Sigmoid colon (tissue), 7 donors: ENCODE data around the gene FMNL2. TPM values are rescaled to one million over a fixed set of nuclear protein-coding genes. Genes with fewer than 3 reads are reported as not detected.
A peak's percentile ranks its signal among the peaks of the same experiment; 100 is the strongest.

ENCODE experiments used
- DNase-seq: peaks from one replicate; pipeline ENCODE4 v3.0.0-alpha.2; 2019
- H3K27ac ChIP-seq, 4 donors: fragments of 200-600 bp; sonication (generic); one replicate each; pipeline ENCODE4 v1.5.1; 2016 to 2019; ENCODE audit warnings: mild to moderate bottlenecking in 1 of 4
- H3K27me3 ChIP-seq, 3 donors: fragments of 200-600 bp; sonication (generic); one replicate each; pipeline ENCODE4 v1.5.1; 2019; ENCODE audit warnings: mild to moderate bottlenecking in 1 of 3
- H3K36me3 ChIP-seq, 4 donors: fragments of 200-600 bp; sonication (generic); one replicate each; pipeline ENCODE4 v1.5.1; 2016 to 2019
- H3K4me1 ChIP-seq, 4 donors: fragments of 200-600 bp; sonication (generic); one replicate each; pipeline ENCODE4 v1.5.1; 2017 to 2019
- H3K4me3 ChIP-seq, 4 donors: fragments of 200-600 bp; sonication (generic); one replicate each; pipeline ENCODE4 v1.5.1; 2017 to 2019; ENCODE audit warnings: mild to moderate bottlenecking in 2 of 4, moderate library complexity in 1 of 4
- H3K9me3 ChIP-seq, 4 donors: fragments of 200-600 bp in 3 of 4; sonication (generic) in 3 of 4; one replicate each; pipeline versions ENCODE4 v1.5.1 to v1.6.1; 2013 to 2019
- EP300 ChIP-seq, 4 donors: sonication (generic); formaldehyde crosslinking; IDR thresholded peaks; one replicate each; pipeline ENCODE4 v1.6.1; 2017; ENCODE audit warnings: antibody characterized with exemption in 4 of 4
- POLR2A ChIP-seq, 2 donors: fragments of 450-650 bp; IDR thresholded peaks; one replicate each; pipeline ENCODE4 v1.6.1; 2016; ENCODE audit warnings: antibody characterized with exemption in 2 of 2, mild to moderate bottlenecking in 2 of 2, moderate library complexity in 2 of 2
- POLR2AphosphoS5 ChIP-seq, 4 donors: sonication (generic); formaldehyde crosslinking; IDR thresholded peaks; one replicate each; pipeline ENCODE4 v1.6.1; 2017; ENCODE audit warnings: antibody characterized with exemption in 4 of 4
- WGBS, 2 donors: extraction: QIAGEN DNeasy Blood & Tissue Kit; methylation state at CpG; one replicate each; pipeline ENCODE4 v1.1.7; 2013; 5-methylcytosine and 5-hydroxymethylcytosine counted together
- intact Hi-C: fragments of 100-400 bp; cut with DNase I; formaldehyde crosslinking; loops from one replicate; pipeline ENCODE4 v1.15.1; 2023
- polyA plus RNA-seq, 3 donors: library from polyadenylated mRNA; stranded (reverse); fragments of 200-250 nt; gene quantifications; one replicate each; pipeline ENCODE4 v1.2.3, GENCODE V29; 2013
- total RNA-seq, 4 donors: library from RNA; depleted of rRNA; stranded (reverse); fragments of >200 nt; gene quantifications; one replicate each; pipeline ENCODE4 v1.1.0, GENCODE V29; 2016
- TF ChIP-seq, protein P1 (sequence below), 4 experiments: fragments of 450-650 bp in 3 of 4; fragments of 200-600 bp in 1 of 4; IDR thresholded peaks; one replicate each; pipeline ENCODE4 v1.5.1; 2016 to 2019; ENCODE audit warnings: antibody characterized with exemption in 4 of 4, mild to moderate bottlenecking in 3 of 4, moderate library complexity in 2 of 4
- donor health status: healthy with polysubstance abuse.
- donor health status: Bipolar disorder and iron deficiency.
- donor health status: healthy.

FMNL2 gene
- total and polyA plus RNA-seq, 7 donors, result 9.4 to 30.5 (median 17.8) TPM

DNA sequence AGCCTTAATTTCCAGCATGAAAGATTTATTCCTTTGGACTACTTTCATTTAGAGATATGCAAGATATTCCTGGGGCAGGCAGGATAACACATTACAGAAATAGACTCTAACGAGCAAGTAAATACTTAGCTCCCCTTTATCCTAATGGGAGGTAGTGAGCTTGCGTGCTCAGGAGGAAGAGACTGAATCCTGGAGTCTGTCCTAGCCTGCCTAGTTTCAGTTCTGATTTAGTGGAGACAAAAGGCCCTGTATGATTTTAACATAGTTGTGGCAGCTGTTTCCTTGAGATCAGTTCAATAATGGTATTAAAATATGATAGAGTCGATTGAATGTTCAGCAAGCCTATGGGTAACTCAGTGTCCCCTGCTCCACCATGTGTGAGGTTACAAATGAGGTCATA is 109.5 kb downstream of the FMNL2 start:
- H3K36me3 ChIP-seq, result no peaks in the 10 kb centered on the region
- H3K27me3 ChIP-seq, result no peaks in the 10 kb centered on the region
- peak overlapping the region in 2 of 4 donors; percentile 47 to 49 for H3K27ac ChIP-seq
- peaks cover 0 to 40% (median 34%) of the 10 kb centered on the region in 4 donors for H3K4me1 ChIP-seq
- intact Hi-C loops, result no loop called here
- DNase-seq, result no peak
- no peaks in the 10 kb centered on the region for H3K9me3 ChIP-seq
- WGBS, 2 donors, result 82 to 86% methylated on average over 3 of the region's 3 CpGs
- no peak overlapping the region for H3K4me3 ChIP-seq
- TF ChIP-seq POLR2AphosphoS5 (IDR thresholded peaks at IDR 0.05) (no peak), POLR2A (IDR thresholded peaks at IDR 0.05) (no peak), EP300 (IDR thresholded peaks at IDR 0.05) (no peak)
- TF ChIP-seq, protein P1, sequence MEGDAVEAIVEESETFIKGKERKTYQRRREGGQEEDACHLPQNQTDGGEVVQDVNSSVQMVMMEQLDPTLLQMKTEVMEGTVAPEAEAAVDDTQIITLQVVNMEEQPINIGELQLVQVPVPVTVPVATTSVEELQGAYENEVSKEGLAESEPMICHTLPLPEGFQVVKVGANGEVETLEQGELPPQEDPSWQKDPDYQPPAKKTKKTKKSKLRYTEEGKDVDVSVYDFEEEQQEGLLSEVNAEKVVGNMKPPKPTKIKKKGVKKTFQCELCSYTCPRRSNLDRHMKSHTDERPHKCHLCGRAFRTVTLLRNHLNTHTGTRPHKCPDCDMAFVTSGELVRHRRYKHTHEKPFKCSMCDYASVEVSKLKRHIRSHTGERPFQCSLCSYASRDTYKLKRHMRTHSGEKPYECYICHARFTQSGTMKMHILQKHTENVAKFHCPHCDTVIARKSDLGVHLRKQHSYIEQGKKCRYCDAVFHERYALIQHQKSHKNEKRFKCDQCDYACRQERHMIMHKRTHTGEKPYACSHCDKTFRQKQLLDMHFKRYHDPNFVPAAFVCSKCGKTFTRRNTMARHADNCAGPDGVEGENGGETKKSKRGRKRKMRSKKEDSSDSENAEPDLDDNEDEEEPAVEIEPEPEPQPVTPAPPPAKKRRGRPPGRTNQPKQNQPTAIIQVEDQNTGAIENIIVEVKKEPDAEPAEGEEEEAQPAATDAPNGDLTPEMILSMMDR (IDR thresholded peaks at IDR 0.05), result no peak

DNA sequence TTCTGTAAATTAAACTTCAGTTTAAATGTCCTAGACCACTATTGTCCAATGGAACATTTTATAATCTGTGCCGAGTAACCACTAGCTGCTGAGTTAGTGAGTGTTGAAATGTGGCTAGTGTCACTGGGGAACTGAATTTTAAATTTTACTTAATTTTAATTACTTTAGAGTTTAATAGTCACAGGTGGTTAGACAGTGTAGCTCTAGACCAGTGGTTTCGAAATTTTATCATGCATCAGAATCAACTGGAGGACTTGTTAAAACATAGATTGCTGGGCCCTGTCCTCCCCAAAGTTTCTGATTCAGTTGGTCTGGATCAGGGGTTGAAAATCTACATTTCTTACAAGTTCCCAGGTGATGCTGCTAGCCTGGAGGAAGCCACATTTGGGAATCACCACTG is 110.4 kb downstream of the FMNL2 start:
- TF ChIP-seq EP300 (IDR thresholded peaks at IDR 0.05) (no peak), POLR2A (IDR thresholded peaks at IDR 0.05) (no peak), POLR2AphosphoS5 (IDR thresholded peaks at IDR 0.05) (no peak)
- TF ChIP-seq, protein P1 (IDR thresholded peaks at IDR 0.05), result no peak
- no peak for DNase-seq
- H3K4me1 ChIP-seq, result peaks cover 0 to 39% (median 33%) of the 10 kb centered on the region in 4 donors
- intact Hi-C loops, result no loop called here
- H3K9me3 ChIP-seq, result no peaks in the 10 kb centered on the region
- H3K4me3 ChIP-seq, result no peak overlapping the region
- H3K27ac ChIP-seq, result peak overlapping the region in 3 of 4 donors; percentile 39 to 49 (median 47)
- no peaks in the 10 kb centered on the region for H3K27me3 ChIP-seq
- H3K36me3 ChIP-seq, result no peaks in the 10 kb centered on the region
- WGBS, 2 donors, result 48 to 80% methylated on average over 2 of the region's 2 CpGs

DNA sequence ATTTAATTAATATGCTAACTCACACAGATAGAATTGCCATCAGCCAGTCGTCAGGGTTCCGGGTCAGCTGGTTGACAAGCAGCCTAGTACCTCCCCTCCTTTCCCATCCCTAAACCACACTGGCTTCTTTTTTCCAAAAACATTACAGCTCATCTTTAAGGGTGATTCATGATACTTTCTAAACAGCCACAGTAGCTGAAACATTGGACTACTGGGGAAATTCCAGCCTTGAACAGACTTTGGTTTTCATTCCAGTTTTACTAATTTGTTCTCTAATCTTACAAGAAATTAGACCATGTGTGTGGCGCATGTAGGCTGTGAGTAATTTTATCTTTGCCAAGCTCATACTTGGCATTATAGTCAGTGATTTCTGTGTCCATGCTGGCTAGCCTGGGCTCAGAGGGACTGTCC is 110.8 kb downstream of the FMNL2 start:
- peaks cover 0 to 39% (median 33%) of the 10 kb centered on the region in 4 donors for H3K4me1 ChIP-seq
- intact Hi-C loops, result no loop called here
- no peak for DNase-seq
- no peaks in the 10 kb centered on the region for H3K27me3 ChIP-seq
- no peak overlapping the region for H3K4me3 ChIP-seq
- no peaks in the 10 kb centered on the region for H3K36me3 ChIP-seq
- TF ChIP-seq POLR2AphosphoS5 (IDR thresholded peaks at IDR 0.05), result no peak
- no peak for TF ChIP-seq EP300 (IDR thresholded peaks at IDR 0.05)
- TF ChIP-seq, protein P1 (IDR thresholded peaks at IDR 0.05), result no peak
- TF ChIP-seq POLR2A (IDR thresholded peaks at IDR 0.05), result no peak
- peak overlapping the region in 3 of 4 donors; percentile 39 to 49 (median 47) for H3K27ac ChIP-seq
- 70 to 72% methylated on average over 3 of the region's 3 CpGs for WGBS, 2 donors
- H3K9me3 ChIP-seq, result no peaks in the 10 kb centered on the region

DNA sequence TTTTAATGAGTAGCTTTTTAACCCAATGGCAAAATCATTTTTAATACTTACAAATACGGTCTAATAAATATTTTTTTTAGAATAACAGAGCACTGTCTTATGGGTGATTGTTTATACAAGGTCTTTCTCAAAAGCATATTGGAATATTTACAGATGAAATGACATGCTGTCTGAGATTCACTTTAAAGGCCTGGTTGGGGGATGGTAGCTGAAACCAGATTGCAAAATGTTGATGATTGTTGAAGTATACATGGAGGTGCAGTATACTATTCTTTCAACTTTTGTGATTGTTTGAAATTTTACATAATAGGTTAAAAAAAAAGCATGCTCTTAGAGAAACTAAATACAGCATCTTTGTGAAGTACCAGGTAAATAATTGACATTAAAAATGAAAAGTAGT is 111.2 kb downstream of the FMNL2 start:
- H3K27me3 ChIP-seq, result no peaks in the 10 kb centered on the region
- peak overlapping the region in 3 of 4 donors; percentile 39 to 49 (median 47) for H3K27ac ChIP-seq
- no peak for DNase-seq
- H3K36me3 ChIP-seq, result no peaks in the 10 kb centered on the region
- H3K4me1 ChIP-seq, result peaks cover 0 to 39% (median 33%) of the 10 kb centered on the region in 4 donors
- 71 to 78% methylated on average over 1 of the region's 1 CpG for WGBS, 2 donors
- H3K4me3 ChIP-seq, result no peak overlapping the region
- no peaks in the 10 kb centered on the region for H3K9me3 ChIP-seq
- TF ChIP-seq POLR2A (IDR thresholded peaks at IDR 0.05) (no peak), EP300 (IDR thresholded peaks at IDR 0.05) (no peak), POLR2AphosphoS5 (IDR thresholded peaks at IDR 0.05) (no peak)
- TF ChIP-seq, protein P1 (IDR thresholded peaks at IDR 0.05), result no peak
- intact Hi-C loops, result no loop called here

DNA sequence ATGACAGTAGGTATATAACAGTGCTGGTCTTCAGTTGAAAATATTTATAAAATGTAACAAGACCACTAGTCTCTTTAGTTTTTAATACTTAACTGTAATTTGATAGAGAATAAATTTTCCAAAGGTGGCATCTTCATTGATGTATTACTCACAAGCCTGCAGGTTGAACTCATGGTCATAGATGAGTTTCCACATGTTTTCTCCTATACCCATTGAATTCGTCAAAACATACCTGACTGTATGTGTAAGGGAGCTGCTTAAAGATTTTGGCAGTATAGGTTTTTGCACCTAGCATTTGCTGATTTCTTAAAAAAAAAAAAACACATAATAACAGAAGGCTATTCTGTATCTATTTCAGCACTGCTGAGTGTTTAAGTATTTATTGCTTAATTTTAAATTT is 112.9 kb downstream of the FMNL2 start:
- 94 to 98% methylated on average over 1 of the region's 1 CpG for WGBS, 2 donors
- no peak for DNase-seq
- intact Hi-C loops, result no loop called here
- Histone ChIP-seq H3K4me3 (no peak overlapping the region), H3K27ac (no peak overlapping the region), H3K27me3 (no peaks in the 10 kb centered on the region), H3K4me1 (peaks cover 0 to 39% (median 33%) of the 10 kb centered on the region in 4 donors), H3K9me3 (no peaks in the 10 kb centered on the region), H3K36me3 (no peaks in the 10 kb centered on the region)
- TF ChIP-seq EP300 (IDR thresholded peaks at IDR 0.05) (no peak), POLR2A (IDR thresholded peaks at IDR 0.05) (no peak), POLR2AphosphoS5 (IDR thresholded peaks at IDR 0.05) (no peak)
- TF ChIP-seq, protein P1 (IDR thresholded peaks at IDR 0.05), result no peak
